OCI-LY3 (cell line): ENCODE measurements around the gene TMEM218.

Experiments used
- EZH2phosphoT487 ChIP-seq: fragments of 200-600 bp; shearing (Covaris generic); IDR thresholded peaks from 2 replicates; pipeline ENCODE4 v1.6.1; 2018; ENCODE audit warnings: antibody characterized with exemption, mixed run types, low read depth
- TF ChIP-seq, protein P1 (sequence below): fragments of 200-600, 300-600 bp; sonication (generic); IDR thresholded peaks from 2 replicates; pipeline ENCODE4 v1.5.1; 2014; ENCODE audit warnings: antibody characterized with exemption, low read length, low read depth

GRCh38 chr11:125083312-125084056 is 27.9 kb downstream of the TMEM218 start:
- TF ChIP-seq, protein P1, sequence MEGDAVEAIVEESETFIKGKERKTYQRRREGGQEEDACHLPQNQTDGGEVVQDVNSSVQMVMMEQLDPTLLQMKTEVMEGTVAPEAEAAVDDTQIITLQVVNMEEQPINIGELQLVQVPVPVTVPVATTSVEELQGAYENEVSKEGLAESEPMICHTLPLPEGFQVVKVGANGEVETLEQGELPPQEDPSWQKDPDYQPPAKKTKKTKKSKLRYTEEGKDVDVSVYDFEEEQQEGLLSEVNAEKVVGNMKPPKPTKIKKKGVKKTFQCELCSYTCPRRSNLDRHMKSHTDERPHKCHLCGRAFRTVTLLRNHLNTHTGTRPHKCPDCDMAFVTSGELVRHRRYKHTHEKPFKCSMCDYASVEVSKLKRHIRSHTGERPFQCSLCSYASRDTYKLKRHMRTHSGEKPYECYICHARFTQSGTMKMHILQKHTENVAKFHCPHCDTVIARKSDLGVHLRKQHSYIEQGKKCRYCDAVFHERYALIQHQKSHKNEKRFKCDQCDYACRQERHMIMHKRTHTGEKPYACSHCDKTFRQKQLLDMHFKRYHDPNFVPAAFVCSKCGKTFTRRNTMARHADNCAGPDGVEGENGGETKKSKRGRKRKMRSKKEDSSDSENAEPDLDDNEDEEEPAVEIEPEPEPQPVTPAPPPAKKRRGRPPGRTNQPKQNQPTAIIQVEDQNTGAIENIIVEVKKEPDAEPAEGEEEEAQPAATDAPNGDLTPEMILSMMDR, result no peak
- no peak for TF ChIP-seq EZH2phosphoT487
